Measurements from ENCODE around the gene DGKE. TPM values are rescaled to one million over a fixed set of nuclear protein-coding genes. Genes with fewer than 3 reads are reported as not detected.

DGKE gene
- total RNA-seq, 1 experiment from 2014 or later: 8.5 TPM

DNA sequence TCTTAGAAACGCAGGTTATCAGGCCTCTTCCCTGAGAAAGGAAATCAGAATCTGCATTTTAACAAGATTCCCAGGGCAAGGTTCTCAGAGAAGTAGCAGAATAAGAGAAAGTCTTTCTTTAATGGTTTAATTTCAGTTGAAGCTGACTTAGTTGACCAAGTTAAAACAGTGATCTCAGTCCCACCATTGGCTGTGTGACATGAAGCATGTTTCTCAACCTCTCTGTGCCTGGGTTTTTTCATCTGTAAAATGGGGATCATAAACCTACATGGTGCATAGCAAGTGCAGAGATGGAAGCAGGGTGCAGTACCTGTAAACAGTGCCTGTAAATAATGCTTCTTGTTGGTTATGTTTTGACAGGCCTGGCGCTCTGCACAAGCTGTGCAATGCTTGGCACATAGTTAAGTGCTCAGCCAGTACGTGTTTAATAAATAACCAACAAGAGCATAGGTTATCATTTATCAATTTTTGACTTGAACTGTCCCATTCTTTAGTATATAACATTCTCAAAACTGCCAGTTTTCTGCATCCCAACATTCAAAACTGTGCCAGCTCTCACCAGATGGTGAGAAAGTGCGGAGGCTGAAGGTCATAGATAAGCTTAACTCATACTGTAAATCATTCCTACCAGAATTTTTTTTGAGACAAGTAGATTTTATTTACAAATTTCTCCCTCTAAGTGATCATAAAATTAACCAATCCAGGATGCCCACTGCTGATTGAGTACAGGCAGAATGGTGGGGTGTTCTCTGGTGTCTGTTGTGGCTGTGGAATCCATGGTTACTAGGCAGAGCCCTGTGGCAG is 7.1 kb upstream of the DGKE start (continued):
- TF ChIP-seq, protein P1, sequence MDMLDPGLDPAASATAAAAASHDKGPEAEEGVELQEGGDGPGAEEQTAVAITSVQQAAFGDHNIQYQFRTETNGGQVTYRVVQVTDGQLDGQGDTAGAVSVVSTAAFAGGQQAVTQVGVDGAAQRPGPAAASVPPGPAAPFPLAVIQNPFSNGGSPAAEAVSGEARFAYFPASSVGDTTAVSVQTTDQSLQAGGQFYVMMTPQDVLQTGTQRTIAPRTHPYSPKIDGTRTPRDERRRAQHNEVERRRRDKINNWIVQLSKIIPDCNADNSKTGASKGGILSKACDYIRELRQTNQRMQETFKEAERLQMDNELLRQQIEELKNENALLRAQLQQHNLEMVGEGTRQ (CRISPR knock-in tag; IDR thresholded peaks at IDR 0.05): no peak
- TF ChIP-seq FOXK1 (CRISPR knock-in tag; IDR thresholded peaks at IDR 0.05): no peak
- TF ChIP-seq, protein P2, sequence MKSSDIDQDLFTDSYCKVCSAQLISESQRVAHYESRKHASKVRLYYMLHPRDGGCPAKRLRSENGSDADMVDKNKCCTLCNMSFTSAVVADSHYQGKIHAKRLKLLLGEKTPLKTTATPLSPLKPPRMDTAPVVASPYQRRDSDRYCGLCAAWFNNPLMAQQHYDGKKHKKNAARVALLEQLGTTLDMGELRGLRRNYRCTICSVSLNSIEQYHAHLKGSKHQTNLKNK (CRISPR knock-in tag; IDR thresholded peaks at IDR 0.05): no peak
- no peak for TF ChIP-seq SMAD4 (CRISPR knock-in tag; IDR thresholded peaks at IDR 0.05)
- TF ChIP-seq NR2C2 (CRISPR knock-in tag; IDR thresholded peaks at IDR 0.05): no peak

DNA sequence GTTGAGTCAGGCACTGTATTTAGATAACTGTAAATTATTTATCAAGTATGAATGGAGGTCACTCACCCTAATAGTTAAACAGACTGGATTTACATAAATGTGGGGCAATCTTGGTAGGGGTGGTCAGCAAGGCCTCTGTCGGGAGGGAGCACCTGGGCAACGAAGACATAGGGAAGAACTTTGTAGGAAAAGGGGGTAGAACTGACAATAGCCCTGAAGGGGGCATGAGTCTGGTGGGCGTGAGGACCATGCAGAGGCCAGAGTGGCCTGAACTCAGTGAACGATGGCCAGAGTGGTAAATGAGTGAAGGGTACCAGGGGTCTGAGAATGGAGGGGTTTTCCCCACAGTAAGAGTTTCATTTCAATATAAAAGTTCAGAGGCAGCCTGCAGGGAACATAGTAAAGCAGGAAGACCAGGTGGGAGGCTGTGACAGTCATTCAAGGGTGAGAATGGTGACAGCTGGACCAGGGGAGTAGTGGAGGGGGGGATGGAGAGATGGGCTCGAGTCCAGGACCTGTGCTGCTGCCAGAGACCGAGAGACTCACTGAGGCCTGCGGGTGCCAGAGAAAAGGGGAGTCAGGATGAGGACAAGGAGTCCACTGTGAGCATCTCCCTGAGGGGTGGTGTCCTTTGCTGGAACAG is 3.1 kb upstream of the DGKE start:
- H3K36me3 Mint-ChIP-seq: peaks cover 9% of the 10 kb centered on the region
- DNase-seq (ENCODE audit: low spot score) (no peak), ATAC-seq (no peak)
- CTCF ChIA-PET: no interaction called here
- peaks cover 4% of the 10 kb centered on the region; the same call in 1 of the 2 replicates for H3K9me3 Mint-ChIP-seq
- no peak overlapping the region for H3K4me3 Mint-ChIP-seq
- peaks cover 19% of the 10 kb centered on the region for H3K27me3 Mint-ChIP-seq (ENCODE audit: low read depth)
- H3K27ac Mint-ChIP-seq: no peak overlapping the region
- TF ChIP-seq HMGA2 (CRISPR knock-in tag; IDR thresholded peaks at IDR 0.05) (no peak), SMAD4 (CRISPR knock-in tag; IDR thresholded peaks at IDR 0.05) (no peak), ZBTB21 (CRISPR knock-in tag; IDR thresholded peaks at IDR 0.05; ENCODE audit: borderline replicate concordance) (no peak), NFYB (CRISPR knock-in tag; conservative IDR thresholded peaks at IDR 0.05; ENCODE audit: low read depth) (no peak), SOX15 (CRISPR knock-in tag; IDR thresholded peaks at IDR 0.05) (no peak), FOXK1 (CRISPR knock-in tag; IDR thresholded peaks at IDR 0.05) (no peak), ZNF138 (CRISPR knock-in tag; conservative IDR thresholded peaks at IDR 0.05) (no peak), CREB1 (CRISPR knock-in tag; IDR thresholded peaks at IDR 0.05) (no peak), ESRRA (CRISPR knock-in tag; IDR thresholded peaks at IDR 0.05; ENCODE audit: borderline replicate concordance) (no peak)
- TF ChIP-seq, protein P3, sequence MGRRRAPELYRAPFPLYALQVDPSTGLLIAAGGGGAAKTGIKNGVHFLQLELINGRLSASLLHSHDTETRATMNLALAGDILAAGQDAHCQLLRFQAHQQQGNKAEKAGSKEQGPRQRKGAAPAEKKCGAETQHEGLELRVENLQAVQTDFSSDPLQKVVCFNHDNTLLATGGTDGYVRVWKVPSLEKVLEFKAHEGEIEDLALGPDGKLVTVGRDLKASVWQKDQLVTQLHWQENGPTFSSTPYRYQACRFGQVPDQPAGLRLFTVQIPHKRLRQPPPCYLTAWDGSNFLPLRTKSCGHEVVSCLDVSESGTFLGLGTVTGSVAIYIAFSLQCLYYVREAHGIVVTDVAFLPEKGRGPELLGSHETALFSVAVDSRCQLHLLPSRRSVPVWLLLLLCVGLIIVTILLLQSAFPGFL (CRISPR knock-in tag; IDR thresholded peaks at IDR 0.05; ENCODE audit: borderline replicate concordance): no peak
- TF ChIP-seq, protein P4, sequence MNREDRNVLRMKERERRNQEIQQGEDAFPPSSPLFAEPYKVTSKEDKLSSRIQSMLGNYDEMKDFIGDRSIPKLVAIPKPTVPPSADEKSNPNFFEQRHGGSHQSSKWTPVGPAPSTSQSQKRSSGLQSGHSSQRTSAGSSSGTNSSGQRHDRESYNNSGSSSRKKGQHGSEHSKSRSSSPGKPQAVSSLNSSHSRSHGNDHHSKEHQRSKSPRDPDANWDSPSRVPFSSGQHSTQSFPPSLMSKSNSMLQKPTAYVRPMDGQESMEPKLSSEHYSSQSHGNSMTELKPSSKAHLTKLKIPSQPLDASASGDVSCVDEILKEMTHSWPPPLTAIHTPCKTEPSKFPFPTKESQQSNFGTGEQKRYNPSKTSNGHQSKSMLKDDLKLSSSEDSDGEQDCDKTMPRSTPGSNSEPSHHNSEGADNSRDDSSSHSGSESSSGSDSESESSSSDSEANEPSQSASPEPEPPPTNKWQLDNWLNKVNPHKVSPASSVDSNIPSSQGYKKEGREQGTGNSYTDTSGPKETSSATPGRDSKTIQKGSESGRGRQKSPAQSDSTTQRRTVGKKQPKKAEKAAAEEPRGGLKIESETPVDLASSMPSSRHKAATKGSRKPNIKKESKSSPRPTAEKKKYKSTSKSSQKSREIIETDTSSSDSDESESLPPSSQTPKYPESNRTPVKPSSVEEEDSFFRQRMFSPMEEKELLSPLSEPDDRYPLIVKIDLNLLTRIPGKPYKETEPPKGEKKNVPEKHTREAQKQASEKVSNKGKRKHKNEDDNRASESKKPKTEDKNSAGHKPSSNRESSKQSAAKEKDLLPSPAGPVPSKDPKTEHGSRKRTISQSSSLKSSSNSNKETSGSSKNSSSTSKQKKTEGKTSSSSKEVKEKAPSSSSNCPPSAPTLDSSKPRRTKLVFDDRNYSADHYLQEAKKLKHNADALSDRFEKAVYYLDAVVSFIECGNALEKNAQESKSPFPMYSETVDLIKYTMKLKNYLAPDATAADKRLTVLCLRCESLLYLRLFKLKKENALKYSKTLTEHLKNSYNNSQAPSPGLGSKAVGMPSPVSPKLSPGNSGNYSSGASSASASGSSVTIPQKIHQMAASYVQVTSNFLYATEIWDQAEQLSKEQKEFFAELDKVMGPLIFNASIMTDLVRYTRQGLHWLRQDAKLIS (CRISPR knock-in tag; IDR thresholded peaks at IDR 0.05; ENCODE audit: borderline replicate concordance): no peak
- TF ChIP-seq, protein P5, sequence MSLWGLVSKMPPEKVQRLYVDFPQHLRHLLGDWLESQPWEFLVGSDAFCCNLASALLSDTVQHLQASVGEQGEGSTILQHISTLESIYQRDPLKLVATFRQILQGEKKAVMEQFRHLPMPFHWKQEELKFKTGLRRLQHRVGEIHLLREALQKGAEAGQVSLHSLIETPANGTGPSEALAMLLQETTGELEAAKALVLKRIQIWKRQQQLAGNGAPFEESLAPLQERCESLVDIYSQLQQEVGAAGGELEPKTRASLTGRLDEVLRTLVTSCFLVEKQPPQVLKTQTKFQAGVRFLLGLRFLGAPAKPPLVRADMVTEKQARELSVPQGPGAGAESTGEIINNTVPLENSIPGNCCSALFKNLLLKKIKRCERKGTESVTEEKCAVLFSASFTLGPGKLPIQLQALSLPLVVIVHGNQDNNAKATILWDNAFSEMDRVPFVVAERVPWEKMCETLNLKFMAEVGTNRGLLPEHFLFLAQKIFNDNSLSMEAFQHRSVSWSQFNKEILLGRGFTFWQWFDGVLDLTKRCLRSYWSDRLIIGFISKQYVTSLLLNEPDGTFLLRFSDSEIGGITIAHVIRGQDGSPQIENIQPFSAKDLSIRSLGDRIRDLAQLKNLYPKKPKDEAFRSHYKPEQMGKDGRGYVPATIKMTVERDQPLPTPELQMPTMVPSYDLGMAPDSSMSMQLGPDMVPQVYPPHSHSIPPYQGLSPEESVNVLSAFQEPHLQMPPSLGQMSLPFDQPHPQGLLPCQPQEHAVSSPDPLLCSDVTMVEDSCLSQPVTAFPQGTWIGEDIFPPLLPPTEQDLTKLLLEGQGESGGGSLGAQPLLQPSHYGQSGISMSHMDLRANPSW (CRISPR knock-in tag; conservative IDR thresholded peaks at IDR 0.05; ENCODE audit: low read depth): no peak
- POLR2A ChIA-PET: no interaction called here
- H3K4me1 Mint-ChIP-seq: peaks cover 32% of the 10 kb centered on the region

Data from WTC11 (cell line).